ENCODE measurements around the gene MYH10. TPM values are rescaled to one million over a fixed set of nuclear protein-coding genes. Genes with fewer than 3 reads are reported as not detected.

MYH10 gene
- total RNA-seq, 1 experiment from 2014 or later, result 251 TPM

DNA sequence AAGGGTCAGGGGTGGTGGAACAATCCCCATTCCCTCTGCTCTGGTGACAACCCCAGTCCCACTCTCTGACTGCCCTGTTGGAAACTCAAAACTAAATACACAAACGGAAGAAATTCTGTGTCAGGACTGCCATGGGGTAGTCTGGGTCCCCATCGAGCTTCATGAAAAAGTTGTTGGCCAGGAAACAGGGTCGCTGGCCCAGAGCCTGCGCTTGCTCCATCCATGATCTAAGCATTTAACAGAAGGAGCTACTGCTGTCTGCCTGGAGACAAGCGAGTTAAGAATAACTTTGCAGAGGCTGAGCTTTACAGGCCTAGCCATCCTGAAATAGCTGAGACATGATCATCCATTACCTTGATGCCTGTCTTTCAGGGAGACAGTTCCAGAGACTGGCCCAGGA, 32.4 kb upstream of the MYH10 start:
- H3K18ac ChIP-seq (ENCODE audit: insufficient read length, low read depth, low read length), result no peak overlapping the region
- DNase-seq, result no peak
- no peak overlapping the region for H3K4ac ChIP-seq (ENCODE audit: low read depth, low read length)
- H3K14ac ChIP-seq (ENCODE audit: insufficient read depth, low read length), result no peak overlapping the region
- no peak overlapping the region for H2AFZ ChIP-seq (ENCODE audit: low read length)
- H3K79me1 ChIP-seq (ENCODE audit: insufficient read depth, low read depth, low read length, poor library complexity, severe bottlenecking), result no peaks in the 10 kb centered on the region
- H3K9me3 ChIP-seq (ENCODE audit: control insufficient read depth, low read depth, low read length), result no peaks in the 10 kb centered on the region
- no peak overlapping the region for H4K91ac ChIP-seq (ENCODE audit: insufficient read length, low read depth, low read length)
- H3K36me3 Mint-ChIP-seq (ENCODE audit: insufficient read depth in 1 of 3, low read depth in 3 of 3), result no peaks in the 10 kb centered on the region
- no peak overlapping the region for H3K9ac ChIP-seq (ENCODE audit: extremely low read depth, insufficient read length, low read length)
- H2BK5ac ChIP-seq (ENCODE audit: insufficient read length, low read length), result no peak overlapping the region
- no peak overlapping the region for H4K8ac ChIP-seq (replicated peaks; ENCODE audit: insufficient read length, low read depth, low read length)
- no peak overlapping the region for H3T11ph ChIP-seq (ENCODE audit: low read length)
- WGBS (ENCODE audit: extremely low coverage, insufficient read length, low lambda C conversion rate), result no CpG with 5 or more reads among the region's 5 CpGs
- H3K23me2 ChIP-seq (ENCODE audit: insufficient read length, low read depth, low read length, poor library complexity, severe bottlenecking), result no peaks in the 10 kb centered on the region
- H4K5ac ChIP-seq (ENCODE audit: insufficient read length, low read depth, low read length), result no peak overlapping the region
- H4K20me1 ChIP-seq (ENCODE audit: control insufficient read depth, insufficient read depth, insufficient read length), result no peaks in the 10 kb centered on the region
- H3K56ac ChIP-seq (ENCODE audit: insufficient read length, low read depth, low read length), result no peak overlapping the region
- no peak overlapping the region for H2AK5ac ChIP-seq (ENCODE audit: insufficient read length, low read length)
- H2BK12ac ChIP-seq (ENCODE audit: insufficient read length, low read depth, low read length), result no peak overlapping the region
- no peaks in the 10 kb centered on the region for H3K27me3 ChIP-seq (ENCODE audit: insufficient read depth, low read length)
- no peak overlapping the region for H3K4me3 Mint-ChIP-seq
- H3K27ac Mint-ChIP-seq, result no peak overlapping the region
- H3K4me1 ChIP-seq (ENCODE audit: insufficient read depth, low read length), result no peaks in the 10 kb centered on the region
- no peaks in the 10 kb centered on the region; a peak in 1 of 5 replicates for H3K9me3 Mint-ChIP-seq
- TF ChIP-seq, protein P1, sequence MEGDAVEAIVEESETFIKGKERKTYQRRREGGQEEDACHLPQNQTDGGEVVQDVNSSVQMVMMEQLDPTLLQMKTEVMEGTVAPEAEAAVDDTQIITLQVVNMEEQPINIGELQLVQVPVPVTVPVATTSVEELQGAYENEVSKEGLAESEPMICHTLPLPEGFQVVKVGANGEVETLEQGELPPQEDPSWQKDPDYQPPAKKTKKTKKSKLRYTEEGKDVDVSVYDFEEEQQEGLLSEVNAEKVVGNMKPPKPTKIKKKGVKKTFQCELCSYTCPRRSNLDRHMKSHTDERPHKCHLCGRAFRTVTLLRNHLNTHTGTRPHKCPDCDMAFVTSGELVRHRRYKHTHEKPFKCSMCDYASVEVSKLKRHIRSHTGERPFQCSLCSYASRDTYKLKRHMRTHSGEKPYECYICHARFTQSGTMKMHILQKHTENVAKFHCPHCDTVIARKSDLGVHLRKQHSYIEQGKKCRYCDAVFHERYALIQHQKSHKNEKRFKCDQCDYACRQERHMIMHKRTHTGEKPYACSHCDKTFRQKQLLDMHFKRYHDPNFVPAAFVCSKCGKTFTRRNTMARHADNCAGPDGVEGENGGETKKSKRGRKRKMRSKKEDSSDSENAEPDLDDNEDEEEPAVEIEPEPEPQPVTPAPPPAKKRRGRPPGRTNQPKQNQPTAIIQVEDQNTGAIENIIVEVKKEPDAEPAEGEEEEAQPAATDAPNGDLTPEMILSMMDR (conservative IDR thresholded peaks at IDR 0.05), result no peak
- H2BK120ac ChIP-seq (ENCODE audit: low read depth, low read length, poor library complexity, severe bottlenecking), result no peak overlapping the region
- no peak overlapping the region for H2BK20ac ChIP-seq (ENCODE audit: low read depth, low read length, poor library complexity, severe bottlenecking)
- no peak overlapping the region for H3K23ac ChIP-seq (ENCODE audit: insufficient read length, low read depth, low read length)
- H3K4me1 Mint-ChIP-seq, result peaks cover 2 to 6% of the 10 kb centered on the region in 2 experiments; a peak in 3 of 4 replicates
- no peaks in the 10 kb centered on the region for H3K79me2 ChIP-seq (ENCODE audit: insufficient read depth, low read length)
- H3K27me3 Mint-ChIP-seq (ENCODE audit: low read depth), result peaks cover 35% of the 10 kb centered on the region
- H3K4me2 ChIP-seq (ENCODE audit: insufficient read depth, insufficient read length, low read length), result no peak overlapping the region
- no peak overlapping the region for H2BK15ac ChIP-seq (ENCODE audit: low read depth, low read length)
- H3K27ac ChIP-seq (ENCODE audit: insufficient read length, low read depth, low read length), result no peak overlapping the region
